Mucosa of descending colon (tissue), 3 donors: ENCODE data around the gene DPPA4. TPM values are rescaled to one million over a fixed set of nuclear protein-coding genes. Genes with fewer than 3 reads are reported as not detected.
"Not testable (repeated sequence)": the region's sequence is repeated elsewhere in the genome, so short reads cannot be mapped to it uniquely, and the experiment has no call there.

ENCODE experiments used
- ATAC-seq: fragments of 200-7000 bp; cut with Tn5 transposase; one replicate; pipeline ENCODE4 v1.9.1; 2020; ENCODE audit warnings: mild to moderate bottlenecking, moderate library complexity
- DNase-seq, 3 donors: peaks; one replicate each; pipeline ENCODE4 v3.0.0-alpha.2; 2020
- H3K36me3 ChIP-seq: fragments of 200-600 bp; one replicate; pipeline ENCODE4 v1.8.0; 2021; ENCODE audit warnings: low read depth, mild to moderate bottlenecking
- H3K4me1 ChIP-seq: fragments of 200-600 bp; one replicate; pipeline ENCODE4 v1.8.0; 2021; ENCODE audit warnings: low read depth, mild to moderate bottlenecking
- H3K4me3 ChIP-seq: fragments of 200-600 bp; one replicate; pipeline ENCODE4 v1.8.0; 2021; ENCODE audit warnings: mild to moderate bottlenecking
- H3K9me3 ChIP-seq: fragments of 200-600 bp; one replicate; pipeline ENCODE4 v1.8.0; 2021; ENCODE audit warnings: mild to moderate bottlenecking
- CTCF ChIP-seq: fragments of 200-600 bp; IDR thresholded peaks from one replicate; pipeline ENCODE4 v1.8.0; 2022; ENCODE audit warnings: antibody characterized with exemption, mild to moderate bottlenecking
- intact Hi-C, 2 donors: fragments of 100-400 bp; cut with DNase I in 1 of 2; cut with micrococcal nuclease in 1 of 2; formaldehyde crosslinking; loops; one replicate each; pipeline versions ENCODE4 v1.11.0 to v1.11.1; 2022; cut with DNase I, micrococcal nuclease
- total RNA-seq, 3 donors: library from RNA; stranded (reverse); fragmentation: NEBNext Ultra II Directional in 2 of 3; extraction: Animal tissue kit (Norgen Biotek cat#: 25700) in 2 of 3; gene quantifications; one replicate each; pipeline versions ENCODE4 v1.2.1 to v1.2.4, GENCODE V29; 2021 to 2023
- donor health status: DM: no; HTN: no; CAD: no; lungs with moderate emphysema.
- donor health status: DM: no; HTN: no; CAD: no.
- donor health status: DM: no; HTN: yes; CAD: no.

Gene DPPA4
- total RNA-seq, 3 donors from 2014 or later, result not detected

- Histone ChIP-seq H3K4me3 (no peak overlapping the region), H3K9me3 (no peaks in the 10 kb centered on the region), H3K36me3 (no peaks in the 10 kb centered on the region), H3K4me1 (no peaks in the 10 kb centered on the region)
- DNase-seq (no peak), ATAC-seq (no peak)
- intact Hi-C loops, result no loop called here
- TF ChIP-seq CTCF, result no peak
Observed at GRCh38 chr3:109373933-109374332, 36.6 kb upstream of the DPPA4 start.

DNA sequence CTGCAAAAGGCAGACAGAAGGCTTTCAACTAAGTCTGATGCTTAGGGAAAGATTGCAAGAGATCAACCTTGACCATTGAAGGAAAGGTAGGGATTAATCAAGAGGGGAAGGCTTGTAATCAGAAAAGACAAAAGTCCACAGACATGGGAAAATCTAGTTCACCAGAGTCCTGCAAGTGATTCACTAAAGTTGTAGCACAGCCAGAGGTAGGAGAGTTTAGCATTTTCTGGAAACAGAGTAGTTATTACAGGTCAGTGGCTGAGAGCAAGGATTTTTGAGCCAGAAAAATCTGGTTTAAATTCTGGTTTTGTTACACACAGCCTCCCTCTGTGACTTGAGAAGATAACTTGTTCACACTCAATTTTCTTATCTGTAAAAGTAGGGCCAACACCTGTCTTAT, 35.3 kb upstream of the DPPA4 start:
- intact Hi-C loops, result no loop called here
- DNase-seq (no peak), ATAC-seq (no peak)
- Histone ChIP-seq H3K4me1 (no peaks in the 10 kb centered on the region), H3K4me3 (no peak overlapping the region), H3K9me3 (no peaks in the 10 kb centered on the region), H3K36me3 (no peaks in the 10 kb centered on the region)
- TF ChIP-seq CTCF, result no peak

GRCh38 chr3:109369510-109369909, 32.2 kb upstream of the DPPA4 start:
- no peaks in the 10 kb centered on the region for H3K9me3 ChIP-seq
- intact Hi-C loops, result no loop called here
- no peak overlapping the region for H3K4me3 ChIP-seq
- ATAC-seq (no peak), DNase-seq (peak in 1 of 3 donors; percentile 4)
- no peaks in the 10 kb centered on the region for H3K36me3 ChIP-seq
- no peak for TF ChIP-seq CTCF
- no peaks in the 10 kb centered on the region for H3K4me1 ChIP-seq

DNA sequence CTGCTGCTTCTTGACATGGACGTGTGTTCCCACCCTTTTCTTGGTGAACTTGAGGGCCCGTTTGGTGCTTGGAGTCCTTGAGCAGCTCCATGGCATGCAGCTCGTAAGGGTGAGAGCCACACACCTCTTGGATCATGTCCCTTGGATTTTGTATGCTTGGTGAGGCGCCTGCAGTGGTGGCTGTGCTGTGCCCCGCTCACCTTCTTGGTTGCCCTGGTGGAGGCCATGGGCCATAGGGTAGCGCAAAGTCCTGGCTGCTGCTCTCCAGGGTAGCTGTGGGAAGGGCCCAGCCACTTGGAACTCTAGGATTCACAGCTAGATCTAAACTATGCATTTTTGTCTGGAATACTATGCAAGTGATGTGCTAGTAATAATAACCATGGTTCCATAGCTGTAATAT, 26.7 kb upstream of the DPPA4 start:
- intact Hi-C loops, result no loop called here
- TF ChIP-seq CTCF, result no peak
- no peaks in the 10 kb centered on the region for H3K36me3 ChIP-seq
- H3K9me3 ChIP-seq, result no peaks in the 10 kb centered on the region
- ATAC-seq (no peak), DNase-seq (no peak)
- H3K4me1 ChIP-seq, result no peaks in the 10 kb centered on the region
- H3K4me3 ChIP-seq, result no peak overlapping the region

DNA sequence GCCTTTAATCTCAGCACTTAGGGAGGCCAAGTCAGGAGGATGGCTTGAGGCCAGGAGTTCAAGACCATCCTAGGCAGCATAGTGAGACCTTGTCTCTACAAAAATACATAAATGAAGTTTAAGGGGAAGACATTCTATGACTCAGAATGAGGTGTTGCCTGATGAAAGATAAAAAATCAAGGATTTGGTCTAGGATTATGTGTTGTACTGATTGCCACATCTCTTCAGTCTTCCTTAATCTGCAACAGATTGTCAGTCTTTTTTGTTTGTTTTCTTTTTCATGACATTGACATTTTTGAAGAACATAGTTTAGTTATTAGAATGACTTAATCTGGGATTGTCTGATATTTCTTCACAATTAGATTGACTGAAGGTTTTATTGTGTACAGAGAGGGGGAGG, 26.3 kb upstream of the DPPA4 start:
- DNase-seq (no peak), ATAC-seq (no peak)
- Histone ChIP-seq H3K4me1 (no peaks in the 10 kb centered on the region), H3K36me3 (no peaks in the 10 kb centered on the region), H3K9me3 (no peaks in the 10 kb centered on the region), H3K4me3 (no peak overlapping the region)
- TF ChIP-seq CTCF, result no peak
- intact Hi-C loops, result no loop called here

DNA sequence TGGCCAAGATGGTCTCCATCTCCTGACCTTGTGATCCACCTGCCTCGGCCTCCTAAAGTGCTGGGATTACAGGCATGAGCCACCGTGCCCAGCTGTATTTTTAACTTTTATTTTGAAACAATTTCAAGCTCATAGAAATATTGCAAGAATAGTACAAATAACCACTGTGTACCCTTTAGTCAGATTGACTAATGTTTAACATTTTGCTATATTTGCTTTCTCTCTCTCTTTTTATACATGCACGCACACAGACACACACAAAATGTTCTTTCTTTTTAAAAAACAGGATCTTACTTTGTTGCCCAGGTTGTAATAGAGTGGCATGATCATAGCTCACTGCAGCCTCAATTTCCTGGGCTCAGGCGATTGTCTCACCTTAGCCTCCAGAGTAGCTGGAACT, 25.5 kb upstream of the DPPA4 start:
- intact Hi-C loops, result no loop called here

DNA sequence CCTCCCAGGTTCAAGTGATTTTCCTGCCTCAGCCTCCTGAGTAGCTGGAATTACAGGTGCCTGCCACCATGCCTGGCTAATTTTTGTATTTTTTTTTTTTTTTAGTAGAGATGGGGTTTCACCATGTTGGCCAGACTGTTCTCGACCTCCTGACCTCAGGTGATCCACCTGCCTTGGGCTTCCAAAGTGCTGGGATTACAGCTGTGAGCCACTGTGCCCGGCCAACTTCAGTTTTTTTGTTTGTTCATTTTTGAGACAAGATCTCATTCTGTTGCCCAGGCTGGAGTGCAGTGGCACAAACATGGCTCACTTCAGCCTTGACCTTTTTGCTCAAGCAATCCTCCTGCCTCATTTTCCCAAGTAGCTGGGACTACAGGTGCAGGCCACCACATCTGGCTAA, 21.5 kb upstream of the DPPA4 start:
- DNase-seq, intact Hi-C loops, H3K36me3 ChIP-seq, H3K4me1 ChIP-seq, H3K9me3 ChIP-seq, ATAC-seq, H3K4me3 ChIP-seq: not testable (repeated sequence)

More for the DNA sequence above, 25.5 kb upstream of the DPPA4 start:
- Histone ChIP-seq H3K4me3 (no peak overlapping the region), H3K9me3 (no peaks in the 10 kb centered on the region), H3K4me1 (no peaks in the 10 kb centered on the region), H3K36me3 (no peaks in the 10 kb centered on the region)
- no peak for TF ChIP-seq CTCF
- ATAC-seq, result no peak
- DNase-seq, result no peak
